HFF-Myc (cell line): Measurements from ENCODE around the gene CNKSR3.

Experiments used
- DNase-seq: peaks from one replicate; pipeline ENCODE4 v3.0.0-alpha.2; 2011; ENCODE audit warnings: low read depth; ENCODE audit errors: extremely low read depth
- H3K4me3 ChIP-seq: replicated peaks from 2 replicates; pipeline ENCODE4 v1.5.1; 2011; ENCODE audit warnings: low read depth, mild to moderate bottlenecking, control low read depth, low read length
- CTCF ChIP-seq: IDR thresholded peaks from 2 replicates; pipeline ENCODE4 v1.5.1; 2012; ENCODE audit warnings: mild to moderate bottlenecking, low read depth, low read length, control low read depth; ENCODE audit errors: missing control alignments

CNKSR3 gene

GRCh38 chr6:154383273-154383672 is 127.2 kb downstream of the CNKSR3 start:
- no peak for DNase-seq
- H3K4me3 ChIP-seq, result no peak overlapping the region
- TF ChIP-seq CTCF, result no peak

- TF ChIP-seq CTCF, result no peak
- no peak for DNase-seq
- no peak overlapping the region for H3K4me3 ChIP-seq
These were observed 127.7 kb downstream of the CNKSR3 start for GRCh38 chr6:154382740-154383139.

- no peak for DNase-seq
- no peak overlapping the region for H3K4me3 ChIP-seq
- TF ChIP-seq CTCF, result no peak
These were observed 128.9 kb downstream of the CNKSR3 start for GRCh38 chr6:154381548-154381947.

- DNase-seq, result no peak
- no peak overlapping the region for H3K4me3 ChIP-seq
- no peak for TF ChIP-seq CTCF
These were observed 129.7 kb downstream of the CNKSR3 start for GRCh38 chr6:154380741-154381140.

- no peak for TF ChIP-seq CTCF
These were observed 130.9 kb downstream of the CNKSR3 start for GRCh38 chr6:154379585-154379984.

GRCh38 chr6:154378518-154378917 is 132.0 kb downstream of the CNKSR3 start:
- no peak overlapping the region for H3K4me3 ChIP-seq
- no peak for TF ChIP-seq CTCF
- DNase-seq, result no peak

More at GRCh38 chr6:154379585-154379984, 130.9 kb downstream of the CNKSR3 start:
- DNase-seq, result no peak
- no peak overlapping the region for H3K4me3 ChIP-seq

GRCh38 chr6:154377726-154378125 is 132.8 kb downstream of the CNKSR3 start:
- no peak overlapping the region for H3K4me3 ChIP-seq
- no peak for DNase-seq
- no peak for TF ChIP-seq CTCF
